A673 (cell line): ENCODE measurements around the gene CACNA2D3.

Experiments used
- EZH2 ChIP-seq: fragments of 200-600 bp; sonication (generic); IDR thresholded peaks from 2 replicates; pipeline ENCODE4 v1.6.1; 2017; ENCODE audit warnings: borderline replicate concordance, low read depth, mild to moderate bottlenecking, mixed read lengths, antibody characterized with exemption, low read length; ENCODE audit not compliant: poor library complexity, severe bottlenecking
- TF ChIP-seq, protein P1 (sequence below): fragments of 300-800, 200-600 bp; sonication (generic); conservative IDR thresholded peaks from 2 replicates; pipeline ENCODE4 v1.5.1; 2017; ENCODE audit warnings: low read depth, mild to moderate bottlenecking, antibody characterized with exemption, low read length, moderate library complexity, mixed read lengths

DNA sequence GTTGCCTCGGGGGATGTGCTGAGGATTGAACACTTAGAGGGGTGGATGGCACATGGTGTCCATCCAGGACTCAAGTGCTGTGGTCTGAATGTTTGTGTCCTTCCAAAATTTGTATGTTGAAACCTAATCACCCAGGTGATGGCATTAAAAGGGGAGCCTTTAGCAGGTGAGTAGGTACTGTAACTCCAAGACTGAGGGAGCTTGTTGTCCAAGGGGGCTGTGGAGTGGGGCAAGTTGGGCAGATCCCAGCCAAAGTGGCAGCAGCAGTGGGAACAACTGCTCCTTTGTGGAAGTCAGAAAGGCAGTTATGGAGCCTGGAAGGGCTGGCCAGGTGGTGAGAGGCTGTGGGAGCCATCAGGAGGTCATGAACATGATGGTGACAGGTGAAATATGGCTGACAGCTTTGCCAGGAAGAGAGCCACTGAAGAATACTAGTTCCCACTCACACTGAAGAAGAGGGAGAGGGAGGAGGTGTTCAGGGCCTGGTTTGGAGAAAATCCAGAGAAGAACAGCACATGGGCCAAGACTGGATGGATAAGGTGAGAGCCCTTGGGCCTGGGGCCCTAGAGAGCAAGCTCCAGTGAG is 385.6 kb downstream of the CACNA2D3 start:
- TF ChIP-seq, protein P1, sequence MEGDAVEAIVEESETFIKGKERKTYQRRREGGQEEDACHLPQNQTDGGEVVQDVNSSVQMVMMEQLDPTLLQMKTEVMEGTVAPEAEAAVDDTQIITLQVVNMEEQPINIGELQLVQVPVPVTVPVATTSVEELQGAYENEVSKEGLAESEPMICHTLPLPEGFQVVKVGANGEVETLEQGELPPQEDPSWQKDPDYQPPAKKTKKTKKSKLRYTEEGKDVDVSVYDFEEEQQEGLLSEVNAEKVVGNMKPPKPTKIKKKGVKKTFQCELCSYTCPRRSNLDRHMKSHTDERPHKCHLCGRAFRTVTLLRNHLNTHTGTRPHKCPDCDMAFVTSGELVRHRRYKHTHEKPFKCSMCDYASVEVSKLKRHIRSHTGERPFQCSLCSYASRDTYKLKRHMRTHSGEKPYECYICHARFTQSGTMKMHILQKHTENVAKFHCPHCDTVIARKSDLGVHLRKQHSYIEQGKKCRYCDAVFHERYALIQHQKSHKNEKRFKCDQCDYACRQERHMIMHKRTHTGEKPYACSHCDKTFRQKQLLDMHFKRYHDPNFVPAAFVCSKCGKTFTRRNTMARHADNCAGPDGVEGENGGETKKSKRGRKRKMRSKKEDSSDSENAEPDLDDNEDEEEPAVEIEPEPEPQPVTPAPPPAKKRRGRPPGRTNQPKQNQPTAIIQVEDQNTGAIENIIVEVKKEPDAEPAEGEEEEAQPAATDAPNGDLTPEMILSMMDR = no peak
- no peak for TF ChIP-seq EZH2
